ENCODE data around the gene POU4F1. TPM values are rescaled to one million over a fixed set of nuclear protein-coding genes. Genes with fewer than 3 reads are reported as not detected.
"Not testable (repeated sequence)": the region's sequence is repeated elsewhere in the genome, so short reads cannot be mapped to it uniquely, and the experiment has no call there.

The POU4F1 gene
- total RNA-seq: not detected

GRCh38 chr13:78603240-78603957 lies at the start of gene POU4F1:
Gene POU4F1, minus strand, starts transcription at chr13:78603552. Its CDS starts 226 bp downstream, at chr13:78603326.
- Histone ChIP-seq H3K9me3 (no peaks in the 10 kb centered on the region), H3K4me3 (peak within 1 kb of the TSS; percentile 36 to 46 (median 44)), H3K4me1 (peaks cover 40 to 48% (median 44%) of the 10 kb centered on the region in 4 donors), H3K36me3 (no peaks in the 10 kb centered on the region), H3K27me3 (peaks cover 4 to 97% (median 89%) of the 10 kb centered on the region in 4 donors), H3K27ac (replicated peaks in 1 of 4) (no peak within 1 kb of the TSS)
- no peak for TF ChIP-seq CTCF (IDR thresholded peaks at IDR 0.05)
- TF ChIP-seq EP300 (IDR thresholded peaks at IDR 0.05): no peak
- TF ChIP-seq POLR2AphosphoS5 (IDR thresholded peaks at IDR 0.05): no peak
- TF ChIP-seq POLR2A (IDR thresholded peaks at IDR 0.05; ENCODE audit: low read depth): no peak
- DNase-seq (ENCODE audit: extremely low spot score): no peak
- intact Hi-C loops (cut with DNase I): no loop called here
- 4% methylated on average over 4 of the region's 80 CpGs for WGBS

- Histone ChIP-seq H3K4me1 (peaks cover 14 to 41% (median 35%) of the 10 kb centered on the region in 4 donors), H3K9me3 (no peaks in the 10 kb centered on the region), H3K27ac (replicated peaks in 1 of 4) (no peak overlapping the region), H3K4me3 (no peak overlapping the region), H3K36me3 (no peaks in the 10 kb centered on the region), H3K27me3 (no peaks in the 10 kb centered on the region)
- TF ChIP-seq CTCF (IDR thresholded peaks at IDR 0.05): no peak
- no peak for TF ChIP-seq EP300 (IDR thresholded peaks at IDR 0.05)
- TF ChIP-seq POLR2A (IDR thresholded peaks at IDR 0.05; ENCODE audit: low read depth): no peak
- TF ChIP-seq POLR2AphosphoS5 (IDR thresholded peaks at IDR 0.05): no peak
- DNase-seq (ENCODE audit: extremely low spot score): no peak
- intact Hi-C loops (cut with DNase I): no loop called here
- 100% methylated on average over 1 of the region's 1 CpG for WGBS
Measured at GRCh38 chr13:78652651-78653050, 49.3 kb upstream of the POU4F1 start.

- intact Hi-C loops (cut with DNase I): no loop called here
- Histone ChIP-seq H3K9me3 (no peaks in the 10 kb centered on the region), H3K4me1 (peaks cover 4 to 45% (median 34%) of the 10 kb centered on the region in 4 donors), H3K36me3 (no peaks in the 10 kb centered on the region), H3K27me3 (no peaks in the 10 kb centered on the region), H3K27ac (replicated peaks in 1 of 4) (no peak overlapping the region), H3K4me3 (no peak overlapping the region)
- no peak for DNase-seq (ENCODE audit: extremely low spot score)
- 92% methylated on average over 2 of the region's 2 CpGs for WGBS
- TF ChIP-seq POLR2AphosphoS5 (IDR thresholded peaks at IDR 0.05) (no peak), CTCF (IDR thresholded peaks at IDR 0.05) (no peak), EP300 (IDR thresholded peaks at IDR 0.05) (no peak), POLR2A (IDR thresholded peaks at IDR 0.05; ENCODE audit: low read depth) (no peak)
Measured at GRCh38 chr13:78650717-78651083, 47.3 kb upstream of the POU4F1 start.

GRCh38 chr13:78649997-78650716 lies 46.8 kb upstream of the POU4F1 start:
- WGBS: 72% methylated on average over 3 of the region's 3 CpGs
- TF ChIP-seq CTCF (IDR thresholded peaks at IDR 0.05) (no peak), POLR2AphosphoS5 (IDR thresholded peaks at IDR 0.05) (no peak), EP300 (IDR thresholded peaks at IDR 0.05) (no peak), POLR2A (IDR thresholded peaks at IDR 0.05; ENCODE audit: low read depth) (no peak)
- H3K36me3 ChIP-seq: no peaks in the 10 kb centered on the region
- no peak for DNase-seq (ENCODE audit: extremely low spot score)
- H3K27me3 ChIP-seq: no peaks in the 10 kb centered on the region
- no peak overlapping the region for H3K4me3 ChIP-seq
- no peak overlapping the region for H3K27ac ChIP-seq (replicated peaks in 1 of 4)
- H3K4me1 ChIP-seq: peaks cover 0 to 41% (median 31%) of the 10 kb centered on the region in 4 donors
- intact Hi-C loops (cut with DNase I): no loop called here
- H3K9me3 ChIP-seq: no peaks in the 10 kb centered on the region

GRCh38 chr13:78647109-78647678 lies 43.8 kb upstream of the POU4F1 start:
- not testable (repeated sequence) for DNase-seq (ENCODE audit: extremely low spot score)

More at GRCh38 chr13:78647109-78647678, 43.8 kb upstream of the POU4F1 start:
- H3K27me3 ChIP-seq; intact Hi-C loops (cut with DNase I); H3K27ac ChIP-seq (replicated peaks in 1 of 4); H3K4me3 ChIP-seq; H3K9me3 ChIP-seq: not testable (repeated sequence)
- Histone ChIP-seq H3K36me3 (peaks cover 0 to 15% (median 9%) of the 10 kb centered on the region in 4 donors), H3K4me1 (peaks cover 0 to 24% (median 14%) of the 10 kb centered on the region in 4 donors)
- 79% methylated on average over 7 of the region's 11 CpGs for WGBS
